NOMO-1 treated with DMSO at 0.1 percent for 48 hours (cell line): Measurements from ENCODE around the gene CSNK2A2.

Source experiments
- DNase-seq: peaks from one replicate; lab custom pipeline; 2025; ENCODE audit not compliant: unreplicated experiment; lab: John Stamatoyannopoulos, UW

Gene CSNK2A2

DNA sequence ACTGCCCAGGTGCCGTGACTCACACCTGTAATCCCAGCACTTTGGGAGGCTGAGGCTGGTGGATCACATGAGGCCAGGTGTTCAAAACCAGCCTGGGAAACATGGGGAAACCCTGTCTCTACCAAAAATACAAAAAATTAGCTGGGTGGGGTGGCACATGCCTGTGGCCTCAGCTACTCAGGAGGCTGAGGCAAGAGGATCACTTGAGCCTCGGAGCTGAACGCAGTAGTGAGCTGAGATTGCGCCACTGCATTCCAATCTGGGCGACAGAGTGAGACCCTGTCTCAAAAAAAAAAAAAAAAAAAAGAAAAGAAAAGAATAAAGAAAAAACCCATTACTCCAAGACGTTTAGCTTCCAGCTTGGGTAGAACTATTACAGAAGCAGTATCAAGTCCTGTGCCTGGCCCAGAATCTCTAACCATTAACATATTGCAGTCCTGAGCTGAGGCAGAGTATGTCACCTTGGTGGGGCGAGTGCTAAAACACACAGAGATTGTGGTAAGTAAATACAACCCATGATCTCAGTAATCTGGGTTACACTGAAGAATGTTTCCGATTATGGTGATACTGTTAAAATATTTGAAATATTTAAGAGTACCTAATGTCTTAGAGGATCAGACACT is 45.5 kb downstream of the CSNK2A2 start:
- DNase-seq: no peak

DNA sequence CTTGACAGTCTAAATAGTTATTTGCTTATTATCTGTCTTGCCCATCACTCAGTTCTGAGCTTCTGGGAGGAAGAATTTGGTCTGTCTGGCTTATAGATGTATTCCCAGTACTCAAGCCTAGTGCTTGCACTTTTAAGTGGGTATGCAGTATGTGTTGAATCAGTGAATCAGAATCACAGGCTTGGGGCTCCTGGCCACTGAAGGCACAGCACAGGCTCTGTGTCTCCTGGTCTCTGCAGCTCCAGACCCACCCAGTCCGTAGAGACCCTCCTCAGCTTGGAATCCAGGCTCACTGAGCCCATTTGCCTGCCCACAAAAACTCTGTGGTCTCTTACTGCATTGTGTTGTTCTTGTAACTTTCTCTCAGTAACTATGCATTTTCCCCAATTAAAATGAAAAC is 49.4 kb downstream of the CSNK2A2 start:
- no peak for DNase-seq

DNA sequence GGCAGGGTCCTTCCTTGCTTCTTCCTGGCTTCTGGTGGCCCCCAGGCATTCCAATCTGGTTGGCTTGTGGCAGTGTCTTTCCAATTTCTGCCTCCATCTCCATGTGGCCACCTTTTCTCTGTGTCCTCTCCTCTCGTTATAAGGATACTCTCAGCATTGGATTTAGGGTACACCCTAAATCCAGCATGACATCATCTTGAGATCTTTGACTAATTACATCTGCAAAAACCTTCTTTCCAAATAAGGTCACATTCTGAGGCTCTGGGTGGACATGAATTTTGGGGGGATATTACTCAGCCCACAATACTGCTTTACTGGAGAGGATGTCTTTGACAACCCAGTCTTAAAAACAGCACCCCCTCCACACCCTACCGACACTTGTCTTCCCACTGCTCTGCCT is 49.8 kb downstream of the CSNK2A2 start:
- DNase-seq: no peak

DNA sequence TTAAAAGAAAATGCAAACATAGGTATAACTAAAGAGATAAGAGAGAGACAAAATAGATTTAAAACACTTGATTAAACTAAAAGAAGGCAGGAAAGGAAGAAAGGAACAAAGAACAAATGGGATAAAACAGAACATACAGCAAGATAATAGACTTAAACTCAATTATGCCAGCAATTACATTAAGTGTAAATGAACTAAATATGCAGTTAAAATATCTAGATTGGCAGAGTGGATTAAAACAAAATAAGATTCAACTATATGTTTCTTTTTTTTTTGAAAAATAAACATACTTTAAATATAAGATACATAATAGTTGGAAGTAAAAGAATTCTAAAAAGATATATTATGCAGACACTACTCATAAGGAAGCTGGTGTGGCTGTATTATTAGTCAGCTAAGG is 59.1 kb downstream of the CSNK2A2 start:
- no peak for DNase-seq

DNA sequence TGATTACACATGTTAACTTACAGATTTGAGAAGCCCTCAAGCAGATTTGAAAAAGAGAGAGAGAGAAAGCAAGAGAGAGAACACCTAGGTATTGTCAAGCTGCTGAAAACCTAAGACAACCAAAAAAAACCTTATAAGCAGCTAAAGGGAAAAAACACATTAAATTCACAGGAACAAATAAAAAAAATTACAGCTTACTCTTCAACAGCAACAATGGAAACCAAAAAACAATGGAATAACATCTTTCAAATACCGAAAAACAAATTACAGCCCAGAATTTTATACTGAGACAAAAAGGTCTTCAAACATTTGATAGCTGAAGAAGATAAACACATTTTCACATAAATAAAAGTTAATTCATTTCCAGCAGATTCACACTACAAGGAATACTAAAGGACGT is 60.3 kb downstream of the CSNK2A2 start:
- DNase-seq: no peak

DNA sequence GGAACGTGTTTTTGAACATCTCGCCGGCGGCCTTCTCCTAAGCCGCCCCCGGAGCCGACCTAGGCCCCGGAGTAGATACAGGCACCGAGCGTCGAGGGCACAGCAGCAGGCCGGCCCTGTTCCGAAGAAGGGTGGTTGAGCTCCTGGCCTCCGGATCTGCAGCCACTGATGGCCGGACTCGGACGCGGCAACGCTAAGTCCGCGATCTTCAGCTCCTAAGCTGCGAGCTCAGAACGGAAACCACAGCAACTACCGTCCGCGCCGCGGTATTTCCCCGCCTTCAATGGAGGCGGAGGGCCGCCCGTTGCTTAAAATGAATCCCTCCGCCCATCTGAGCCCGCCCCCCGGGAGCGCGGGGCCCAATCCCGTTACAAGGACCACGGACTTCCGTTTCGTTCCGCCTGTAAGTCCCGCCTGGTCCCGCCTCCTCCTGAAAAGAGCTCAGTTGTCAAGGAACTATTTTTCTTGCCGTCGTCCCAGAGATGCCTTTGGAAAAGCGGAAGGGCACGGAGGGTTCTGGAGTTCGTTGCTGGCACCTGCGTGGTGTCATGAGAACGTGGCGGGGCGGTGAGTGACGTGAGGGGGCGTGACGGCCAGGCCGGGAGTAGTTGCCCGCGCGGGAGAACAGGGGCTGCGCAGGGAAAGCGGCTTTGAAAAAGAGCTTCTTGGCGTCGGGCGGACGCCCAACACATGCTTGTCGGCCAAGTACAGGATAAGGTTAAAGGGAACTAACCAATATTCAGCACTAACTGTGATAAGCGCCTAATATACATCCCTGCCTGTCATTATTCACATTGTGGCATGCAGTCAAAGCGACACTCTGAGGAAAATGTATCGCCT is 68.6 kb downstream of the CSNK2A2 start, which contains the start of gene CFAP20:
CFAP20 (minus strand) TSS at position 285 of the 840 bp plus-strand sequence; CDS start at position 19, 266 bp downstream.
- peak; percentile 100 for DNase-seq

DNA sequence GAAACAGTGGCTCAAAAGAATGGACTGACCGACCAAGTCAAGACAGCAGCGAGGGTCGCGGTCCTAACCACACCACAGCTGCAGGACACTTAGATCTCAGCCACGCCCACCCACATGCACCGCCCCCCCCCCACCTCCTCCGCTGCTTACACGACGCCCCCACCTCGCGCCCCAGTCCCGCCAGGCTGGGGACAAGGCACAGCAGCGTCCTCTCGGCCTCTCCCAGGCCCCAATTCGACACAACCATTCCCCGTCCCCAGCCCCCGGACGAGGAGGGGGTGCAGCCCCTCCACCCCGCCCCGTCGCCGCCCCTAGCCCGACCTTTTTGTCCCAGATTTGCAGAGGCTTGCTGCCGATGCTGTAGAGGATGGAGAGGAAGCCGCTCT is 69.2 kb downstream of the CSNK2A2 start:
- no peak for DNase-seq

DNA sequence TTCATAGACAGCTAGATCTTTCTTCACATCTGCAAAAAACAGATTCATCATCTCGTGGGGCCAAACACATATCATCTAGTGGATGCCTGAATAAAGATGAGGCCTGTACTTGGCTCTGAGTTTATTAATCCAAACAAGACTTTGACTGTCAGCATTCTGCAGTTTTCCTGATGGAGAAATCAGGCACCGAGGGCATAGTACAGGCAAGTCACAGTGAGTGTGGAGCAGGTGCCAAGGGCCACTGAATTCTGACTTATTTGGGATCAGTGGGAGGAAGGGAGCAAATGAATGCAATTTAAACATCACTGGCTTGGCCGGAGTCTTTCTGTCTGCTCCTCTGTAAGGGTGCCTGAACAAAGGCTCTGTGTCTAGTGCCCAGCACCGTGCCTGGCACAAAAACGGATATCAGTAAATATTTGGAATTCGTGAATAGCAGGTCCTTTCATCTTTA is 69.7 kb downstream of the CSNK2A2 start:
- DNase-seq: no peak

DNA sequence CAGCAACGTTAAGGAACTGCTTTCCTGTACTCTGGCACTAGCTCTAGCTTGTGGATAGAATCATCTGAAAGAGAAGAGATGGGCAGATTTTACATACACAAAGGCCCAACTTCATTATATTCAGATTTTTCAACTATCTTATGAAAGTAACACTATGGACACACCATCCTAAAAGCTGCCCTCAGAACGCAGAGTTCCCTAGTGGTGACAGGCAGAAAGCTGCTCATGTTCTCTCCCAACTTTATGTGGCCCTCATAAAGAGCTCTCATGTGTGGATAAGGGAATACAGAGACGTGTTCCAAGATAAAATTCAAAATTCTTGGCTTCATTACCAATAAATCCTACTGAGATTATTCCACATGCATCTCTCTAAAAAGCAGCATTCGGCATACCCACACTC is 70.3 kb downstream of the CSNK2A2 start:
- peak; percentile 17 for DNase-seq

DNA sequence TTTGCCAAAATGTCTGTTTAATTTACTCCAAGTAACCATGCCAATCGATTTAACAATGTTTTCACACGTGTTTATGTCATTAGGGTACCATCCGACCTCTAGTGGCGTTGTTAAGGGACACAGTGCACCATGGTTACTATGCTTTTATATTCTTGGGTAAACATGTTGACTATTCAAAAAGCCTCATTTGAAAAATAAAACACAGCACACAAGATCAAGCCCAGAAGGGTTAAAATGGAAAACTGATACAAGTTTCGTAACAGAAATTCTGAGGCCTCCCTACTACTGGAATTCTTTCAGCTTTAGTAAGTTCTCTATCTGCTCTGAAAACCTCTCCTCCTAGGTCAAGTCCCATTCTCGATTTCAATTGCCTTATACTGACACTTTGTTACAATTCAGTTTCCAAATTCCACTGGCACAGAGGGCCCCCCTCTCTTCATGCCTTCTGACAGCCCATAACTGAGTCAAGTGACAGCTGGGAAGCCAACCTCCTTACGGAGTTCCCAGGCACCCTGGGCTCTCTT is 70.8 kb downstream of the CSNK2A2 start:
- peak; percentile 53 for DNase-seq

DNA sequence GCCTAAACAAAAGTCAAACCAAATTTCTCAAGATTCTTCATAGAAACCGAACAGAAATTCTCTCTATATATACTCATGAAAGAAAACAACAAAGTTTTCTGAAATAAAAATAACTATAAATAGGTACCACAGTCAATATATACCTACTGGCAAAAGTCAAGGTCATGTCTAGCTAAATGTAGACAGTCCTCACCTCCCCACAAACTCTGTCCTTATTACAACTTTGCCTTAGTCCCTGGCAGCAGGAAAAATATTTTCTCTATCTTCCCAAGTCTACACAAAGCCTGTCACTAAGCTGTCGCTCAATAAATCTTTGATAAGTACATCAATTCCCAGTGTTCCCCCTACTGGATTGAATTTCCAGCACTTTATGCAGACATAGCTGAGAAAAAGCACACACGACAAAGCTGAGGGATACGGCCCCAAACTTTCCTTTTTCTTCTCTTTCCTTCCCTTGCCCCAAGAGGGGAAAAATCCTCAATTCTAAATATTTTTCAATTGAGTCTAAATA is 71.4 kb downstream of the CSNK2A2 start:
- DNase-seq: no peak

DNA sequence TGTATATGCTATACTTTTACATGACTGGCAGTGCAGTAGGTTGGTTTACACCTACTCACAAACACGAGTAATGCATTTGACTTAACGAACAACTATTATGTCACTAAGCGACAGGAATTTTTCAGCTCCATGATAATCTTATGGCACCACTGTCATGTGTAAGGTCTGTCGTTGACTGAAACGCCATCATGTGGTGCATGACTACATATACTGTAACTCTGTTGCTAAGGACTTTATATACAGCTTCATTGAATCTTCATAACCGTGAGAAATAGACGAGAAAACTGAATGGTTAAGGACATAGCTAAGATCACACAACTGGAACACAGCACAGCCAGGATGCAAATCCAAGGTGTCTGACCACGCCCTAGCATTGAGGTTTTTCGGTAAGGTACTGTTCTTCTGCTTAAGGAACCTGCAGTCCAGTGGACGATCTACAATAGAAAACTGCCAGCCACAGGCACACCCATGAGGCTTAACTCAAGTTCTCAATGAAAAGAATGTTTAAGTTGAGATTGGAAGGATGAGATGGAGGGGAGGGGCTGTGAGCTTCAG is 72.0 kb downstream of the CSNK2A2 start:
- DNase-seq: no peak

DNA sequence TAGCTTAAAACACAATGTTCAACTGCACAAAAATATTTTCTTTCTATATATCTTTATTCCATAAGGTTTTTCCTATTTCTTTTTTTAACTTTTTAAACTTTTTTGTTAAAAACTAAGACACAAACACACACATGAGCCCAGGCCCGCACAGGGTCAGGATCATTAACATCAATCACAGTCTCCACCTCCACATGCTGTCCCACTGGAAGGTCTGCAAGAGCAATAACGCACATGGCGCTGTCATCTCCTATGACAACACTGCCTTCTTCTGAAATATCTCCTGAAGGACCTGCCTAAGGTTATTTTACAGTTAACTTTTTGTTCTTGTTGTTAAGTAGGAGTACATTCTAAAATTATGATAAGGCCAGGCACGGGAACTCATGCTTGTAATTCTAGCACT is 72.9 kb downstream of the CSNK2A2 start:
- no peak for DNase-seq

DNA sequence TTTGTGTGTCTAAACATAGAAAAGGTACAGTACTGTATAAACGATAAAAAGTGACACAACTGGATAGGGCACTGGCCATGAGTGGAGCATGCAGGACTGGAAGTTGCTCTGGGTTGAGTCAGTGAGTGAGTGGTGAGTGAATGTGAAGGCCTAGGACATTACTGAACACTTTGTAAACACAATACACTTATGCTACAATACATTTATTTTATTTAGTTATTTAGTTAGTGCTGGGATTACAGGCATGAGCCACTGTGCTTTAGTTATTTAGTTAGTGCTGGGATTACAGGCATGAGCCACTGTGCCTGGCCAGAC is 73.3 kb downstream of the CSNK2A2 start:
- no peak for DNase-seq

DNA sequence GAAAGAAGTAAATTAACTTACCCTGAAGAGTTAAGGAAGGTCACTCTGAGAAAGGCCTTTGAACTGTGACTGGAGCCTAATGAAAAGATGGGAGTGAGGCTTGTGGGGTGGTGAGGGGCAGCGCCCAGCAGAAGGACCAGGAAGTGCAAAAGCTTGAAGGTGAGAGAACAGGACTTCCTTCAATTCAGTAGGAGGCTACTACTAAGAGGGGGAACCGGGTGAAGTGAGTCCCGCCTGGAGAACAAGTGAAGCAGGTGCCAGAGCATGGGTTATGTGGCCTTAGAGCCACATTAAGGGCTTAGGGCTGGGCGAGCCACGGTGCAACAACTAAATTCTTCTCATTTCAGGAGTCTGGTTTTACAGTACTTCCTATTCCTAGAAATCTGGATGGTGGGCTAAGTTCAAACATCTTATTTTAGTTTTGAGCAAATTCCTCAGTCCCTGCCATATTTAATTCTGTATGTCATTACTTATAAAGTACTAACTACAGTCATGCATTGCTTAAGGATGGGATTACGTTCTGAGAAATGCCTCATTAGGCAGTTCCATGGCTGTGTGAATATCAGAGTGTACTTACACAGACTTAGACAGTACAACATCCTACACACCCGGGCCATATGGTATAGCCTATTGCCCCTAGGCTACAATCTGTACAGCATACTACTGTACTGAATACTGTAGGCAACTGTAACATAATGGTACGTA is 73.9 kb downstream of the CSNK2A2 start:
- no peak for DNase-seq

DNA sequence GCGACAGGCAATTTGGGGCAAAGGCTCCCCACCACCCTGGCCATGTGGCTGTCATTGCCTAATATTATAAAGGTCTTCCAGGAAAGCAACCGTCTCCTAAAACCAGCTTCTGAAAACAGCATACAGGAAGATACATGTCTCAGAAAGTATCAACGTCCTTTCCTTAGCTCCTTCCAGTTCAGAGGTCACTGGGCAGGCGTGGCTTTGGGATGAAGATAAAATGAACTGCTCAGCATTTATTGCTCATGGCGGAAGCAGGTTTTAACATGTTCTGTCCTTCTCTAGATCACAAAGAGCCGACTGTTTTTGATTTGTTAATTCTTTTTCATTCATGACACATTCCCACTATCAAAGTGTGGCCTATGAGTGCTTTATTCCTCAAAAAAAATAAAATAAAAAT is 76.8 kb downstream of the CSNK2A2 start:
- DNase-seq: no peak

DNA sequence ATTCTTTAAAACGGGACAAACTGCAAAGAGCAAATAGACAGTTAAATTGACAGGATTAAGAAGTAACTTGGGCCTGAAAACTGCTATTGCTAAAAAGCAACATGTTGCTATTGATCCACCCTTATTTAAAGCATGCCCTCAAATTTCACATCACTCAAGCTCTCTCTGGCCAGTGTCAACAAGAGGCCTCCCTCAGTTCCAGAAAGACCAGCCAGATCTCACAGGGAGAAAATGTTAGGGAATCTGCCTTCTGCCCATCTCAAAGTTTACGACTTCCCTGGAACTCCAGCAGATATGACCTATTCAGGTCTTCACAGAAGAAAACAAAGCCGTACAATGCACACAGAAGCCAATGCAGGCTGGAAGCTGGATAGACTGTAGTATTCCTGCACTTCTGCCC is 77.7 kb downstream of the CSNK2A2 start:
- no peak for DNase-seq

DNA sequence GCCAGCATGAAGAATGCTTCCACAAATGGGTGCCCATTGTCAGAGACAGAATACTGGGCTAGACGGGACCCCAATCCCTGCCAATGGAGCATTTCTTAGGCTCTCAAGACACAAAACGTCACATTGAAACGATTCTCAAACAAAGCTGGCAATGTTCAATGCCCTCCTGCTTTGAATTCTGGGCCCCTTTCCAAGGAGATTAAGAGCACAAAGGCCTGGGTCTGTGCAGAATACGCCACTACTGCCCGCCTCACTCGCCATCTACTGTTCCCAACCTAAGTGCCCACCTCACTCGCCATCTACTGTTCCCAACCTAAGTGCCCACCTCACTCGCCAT is 78.4 kb downstream of the CSNK2A2 start:
- no peak for DNase-seq

DNA sequence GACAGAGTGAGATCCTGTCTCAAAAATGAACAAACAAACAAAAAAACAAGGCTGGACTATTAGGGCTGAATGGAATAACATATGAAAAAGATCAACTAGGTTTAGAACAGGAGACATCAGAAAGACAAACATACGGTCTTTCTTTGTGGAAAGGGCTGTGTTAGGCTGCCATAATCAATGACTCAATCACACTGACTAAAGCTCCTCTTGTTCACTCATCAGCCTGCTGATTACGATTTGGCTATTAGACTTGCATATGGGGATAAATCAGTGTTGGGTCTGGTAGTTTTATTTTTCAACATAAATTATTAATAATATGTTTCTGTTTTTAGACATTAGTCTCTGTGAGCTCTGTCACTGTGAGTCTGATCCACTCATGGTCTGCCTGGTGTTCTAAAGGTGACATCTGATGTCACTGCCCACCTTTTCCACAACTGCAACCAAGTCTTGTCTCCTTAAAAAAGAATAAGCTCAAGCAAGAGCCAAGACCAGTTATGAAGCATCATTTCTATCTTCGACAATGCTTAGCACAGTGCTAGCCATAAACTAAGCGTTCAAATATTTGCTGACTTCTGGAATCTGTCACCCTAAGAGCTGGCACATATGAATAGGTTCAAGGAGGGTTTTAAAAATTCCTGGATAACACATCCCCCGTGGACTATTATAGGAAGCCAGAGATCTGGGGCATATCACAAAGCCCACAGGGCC is 79.0 kb downstream of the CSNK2A2 start:
- no peak for DNase-seq

DNA sequence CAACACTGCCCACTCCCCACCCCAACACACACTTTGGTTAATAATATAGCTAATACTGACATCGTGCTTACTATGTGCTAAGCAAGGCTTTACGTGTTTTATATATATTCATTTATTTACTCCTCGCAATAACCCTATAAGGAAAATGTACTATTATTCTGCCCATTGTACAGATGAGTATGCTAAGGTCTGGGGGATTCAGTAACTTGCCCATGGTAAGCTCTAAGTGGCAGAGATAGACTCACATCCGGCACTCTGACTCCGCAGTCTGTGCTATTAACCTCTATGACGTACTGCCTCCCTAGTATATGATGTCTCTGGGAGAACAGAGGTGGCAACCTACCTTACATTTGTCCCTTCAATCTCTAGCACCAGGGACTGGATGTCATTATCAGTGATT is 81.4 kb downstream of the CSNK2A2 start:
- DNase-seq: no peak

DNA sequence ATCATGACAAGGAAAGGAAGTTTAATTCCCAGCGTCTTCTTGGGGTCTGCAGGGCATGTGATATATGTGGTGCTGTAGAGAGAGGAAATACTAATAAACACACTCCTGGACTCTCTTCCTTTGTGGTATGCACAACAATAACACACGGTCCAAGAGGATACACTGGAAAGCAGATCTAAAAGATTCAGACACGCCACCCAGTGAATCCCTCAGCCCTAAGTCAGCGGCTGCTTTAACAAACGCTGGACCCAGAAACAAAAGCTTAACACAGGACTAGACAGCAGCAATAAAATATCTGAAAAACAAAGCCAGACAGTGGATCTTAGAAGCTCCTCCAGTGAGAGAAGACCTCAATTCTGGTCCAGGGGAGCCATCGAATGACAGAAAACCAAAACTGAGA is 81.8 kb downstream of the CSNK2A2 start:
- no peak for DNase-seq
